ENCODE measurements around the gene DISP3.

DNA sequence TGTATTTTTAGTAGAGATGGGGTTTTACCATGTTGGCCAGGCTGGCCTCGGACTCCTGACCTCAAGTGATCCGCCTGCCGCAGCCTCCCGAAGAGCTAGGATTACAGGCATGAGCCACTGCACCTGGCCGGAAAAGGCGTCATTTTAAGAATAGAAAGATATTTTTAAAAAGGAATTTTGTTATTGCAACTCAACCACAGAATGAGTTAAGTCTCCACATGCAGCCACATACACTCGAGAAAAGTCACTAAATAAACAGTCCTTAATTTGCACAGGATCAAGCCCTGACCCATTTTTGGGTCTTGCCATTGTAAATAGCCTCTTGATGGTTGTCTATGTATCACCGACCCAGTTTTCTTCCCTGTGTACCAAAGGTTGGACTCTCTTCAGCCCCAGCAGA is 89.7 kb downstream of the DISP3 start:
- TF ChIP-seq, protein P1, sequence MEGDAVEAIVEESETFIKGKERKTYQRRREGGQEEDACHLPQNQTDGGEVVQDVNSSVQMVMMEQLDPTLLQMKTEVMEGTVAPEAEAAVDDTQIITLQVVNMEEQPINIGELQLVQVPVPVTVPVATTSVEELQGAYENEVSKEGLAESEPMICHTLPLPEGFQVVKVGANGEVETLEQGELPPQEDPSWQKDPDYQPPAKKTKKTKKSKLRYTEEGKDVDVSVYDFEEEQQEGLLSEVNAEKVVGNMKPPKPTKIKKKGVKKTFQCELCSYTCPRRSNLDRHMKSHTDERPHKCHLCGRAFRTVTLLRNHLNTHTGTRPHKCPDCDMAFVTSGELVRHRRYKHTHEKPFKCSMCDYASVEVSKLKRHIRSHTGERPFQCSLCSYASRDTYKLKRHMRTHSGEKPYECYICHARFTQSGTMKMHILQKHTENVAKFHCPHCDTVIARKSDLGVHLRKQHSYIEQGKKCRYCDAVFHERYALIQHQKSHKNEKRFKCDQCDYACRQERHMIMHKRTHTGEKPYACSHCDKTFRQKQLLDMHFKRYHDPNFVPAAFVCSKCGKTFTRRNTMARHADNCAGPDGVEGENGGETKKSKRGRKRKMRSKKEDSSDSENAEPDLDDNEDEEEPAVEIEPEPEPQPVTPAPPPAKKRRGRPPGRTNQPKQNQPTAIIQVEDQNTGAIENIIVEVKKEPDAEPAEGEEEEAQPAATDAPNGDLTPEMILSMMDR (IDR thresholded peaks at IDR 0.05; ENCODE audit: low read depth, low read length): no peak
- TF ChIP-seq POLR2A (IDR thresholded peaks at IDR 0.05; ENCODE audit: extremely low read depth, insufficient read length): no peak
- TF ChIP-seq, protein P2, sequence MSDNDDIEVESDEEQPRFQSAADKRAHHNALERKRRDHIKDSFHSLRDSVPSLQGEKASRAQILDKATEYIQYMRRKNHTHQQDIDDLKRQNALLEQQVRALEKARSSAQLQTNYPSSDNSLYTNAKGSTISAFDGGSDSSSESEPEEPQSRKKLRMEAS (IDR thresholded peaks at IDR 0.05; ENCODE audit: low read depth, low read length): no peak
- TF ChIP-seq MYC (IDR thresholded peaks at IDR 0.05; ENCODE audit: low read depth, low read length): no peak

All from NB4 (cell line).